Islet precursor cell (in vitro differentiated cells): ENCODE measurements around the gene CEP70.
"Not testable (repeated sequence)": the region's sequence is repeated elsewhere in the genome, so short reads cannot be mapped to it uniquely, and the experiment has no call there.

Experiments used
- DNase-seq: peaks from one replicate; pipeline ENCODE4 v3.0.0-alpha.2; 2018

Gene CEP70

GRCh38 chr3:138507524-138507923 lies 86.5 kb downstream of the CEP70 start:
- DNase-seq: no peak

GRCh38 chr3:138498991-138499390 lies 95.1 kb downstream of the CEP70 start:
- no peak for DNase-seq

GRCh38 chr3:138497851-138498250 lies 96.2 kb downstream of the CEP70 start:
- DNase-seq: no peak

- no peak for DNase-seq
Observed at GRCh38 chr3:138497021-138497420, 97.0 kb downstream of the CEP70 start.

- no peak for DNase-seq
Observed at GRCh38 chr3:138496436-138496835, 97.6 kb downstream of the CEP70 start.

GRCh38 chr3:138495638-138496037 lies 98.4 kb downstream of the CEP70 start:
- not testable (repeated sequence) for DNase-seq

GRCh38 chr3:138494607-138494929 lies 99.5 kb downstream of the CEP70 start:
- no peak for DNase-seq

GRCh38 chr3:138493804-138494606 lies 100.1 kb downstream of the CEP70 start:
- no peak for DNase-seq

GRCh38 chr3:138492980-138493675 lies 100.9 kb downstream of the CEP70 start:
- no peak for DNase-seq

- no peak for DNase-seq
Observed at GRCh38 chr3:138491971-138492370, 102.1 kb downstream of the CEP70 start.

- DNase-seq: not testable (repeated sequence)
Observed at GRCh38 chr3:138486580-138486979, 107.5 kb downstream of the CEP70 start.

- DNase-seq: not testable (repeated sequence)
Observed at GRCh38 chr3:138484672-138485071, 109.4 kb downstream of the CEP70 start.

- peak; percentile 71 for DNase-seq
Observed at GRCh38 chr3:138479438-138479863, 114.6 kb downstream of the CEP70 start.

- peak; percentile 42 for DNase-seq
Observed at GRCh38 chr3:138477801-138478200, 116.3 kb downstream of the CEP70 start.

GRCh38 chr3:138477120-138477519 lies 116.9 kb downstream of the CEP70 start:
- peak; percentile 78 for DNase-seq

- DNase-seq: peak; percentile 63
Observed at GRCh38 chr3:138476526-138476925, 117.5 kb downstream of the CEP70 start.

- DNase-seq: no peak
Observed at GRCh38 chr3:138474163-138474562, 119.9 kb downstream of the CEP70 start.

GRCh38 chr3:138473391-138473790 lies 120.7 kb downstream of the CEP70 start:
- DNase-seq: no peak

- DNase-seq: no peak
Observed at GRCh38 chr3:138472141-138472825, 121.8 kb downstream of the CEP70 start.

- DNase-seq: no peak
Observed at GRCh38 chr3:138471481-138471880, 122.6 kb downstream of the CEP70 start.

GRCh38 chr3:138470687-138471086 lies 123.4 kb downstream of the CEP70 start:
- DNase-seq: peak; percentile 68

GRCh38 chr3:138469874-138470273 lies 124.2 kb downstream of the CEP70 start:
- peak; percentile 43 for DNase-seq

GRCh38 chr3:138468886-138469285 lies 125.2 kb downstream of the CEP70 start:
- DNase-seq: peak; percentile 79

GRCh38 chr3:138468451-138468850 lies 125.6 kb downstream of the CEP70 start:
- no peak for DNase-seq
